ENCODE measurements around the gene ACTL7B.
"Not testable (repeated sequence)": the region's sequence is repeated elsewhere in the genome, so short reads cannot be mapped to it uniquely, and the experiment has no call there.

The ACTL7B gene

GRCh38 chr9:108855888-108856287 is at the start of gene ACTL7B:
Gene ACTL7B, minus strand, starts transcription at chr9:108855986. Its CDS starts 56 bp downstream, at chr9:108855930.
- DNase-seq, result no peak

- DNase-seq, result no peak
Measured at GRCh38 chr9:108905494-108905893, 49.7 kb upstream of the ACTL7B start.

- no peak for DNase-seq
Measured at GRCh38 chr9:108904161-108904560, 48.4 kb upstream of the ACTL7B start.

- DNase-seq, result no peak
Measured at GRCh38 chr9:108903420-108904103, 47.8 kb upstream of the ACTL7B start.

- no peak for DNase-seq
Measured at GRCh38 chr9:108900176-108900575, 44.4 kb upstream of the ACTL7B start.

GRCh38 chr9:108899023-108899695 is 43.4 kb upstream of the ACTL7B start:
- DNase-seq, result not testable (repeated sequence)

- no peak for DNase-seq
Measured at GRCh38 chr9:108897324-108898096, 41.7 kb upstream of the ACTL7B start.

- no peak for DNase-seq
Measured at GRCh38 chr9:108894225-108894997, 38.6 kb upstream of the ACTL7B start.

- no peak for DNase-seq
Measured at GRCh38 chr9:108889649-108890067, 33.9 kb upstream of the ACTL7B start.

- not testable (repeated sequence) for DNase-seq
Measured at GRCh38 chr9:108886594-108887271, 30.9 kb upstream of the ACTL7B start.

- peak; percentile 85 for DNase-seq
Measured at GRCh38 chr9:108885643-108886348, 30.0 kb upstream of the ACTL7B start.

GRCh38 chr9:108884701-108885100 is 28.9 kb upstream of the ACTL7B start:
- DNase-seq, result no peak

- DNase-seq, result no peak
Measured at GRCh38 chr9:108883085-108883484, 27.3 kb upstream of the ACTL7B start.

GRCh38 chr9:108882052-108882888 is 26.5 kb upstream of the ACTL7B start:
- no peak for DNase-seq

- DNase-seq, result no peak
Measured at GRCh38 chr9:108880738-108881316, 25.0 kb upstream of the ACTL7B start.

GRCh38 chr9:108877524-108877923 is 21.7 kb upstream of the ACTL7B start:
- no peak for DNase-seq

GRCh38 chr9:108876425-108876824 is 20.6 kb upstream of the ACTL7B start:
- no peak for DNase-seq

GRCh38 chr9:108874058-108874788 is 18.4 kb upstream of the ACTL7B start:
- no peak for DNase-seq

GRCh38 chr9:108869092-108869725 is 13.4 kb upstream of the ACTL7B start:
- peak; percentile 8 for DNase-seq

Data from NCI-H146 (cell line).